ENCODE measurements around the gene UCK2.

Gene UCK2

GRCh38 chr1:165894591-165894990 lies 67.2 kb downstream of the UCK2 start:
- H3K4me1 ChIP-seq (ENCODE audit: control extremely low read depth in 1 of 4, control insufficient read depth in 4 of 4, insufficient read depth in 4 of 4, low read length in 3 of 4) = no peaks in the 10 kb centered on the region
- ChIA-PET POLR2A (interaction anchor here (0.6 to 0.8 kb wide), 2 partner anchors 7 to 10 kb away, joined by 3 to 4 read pairs; no protein-coding TSS in a partner anchor), CTCF (interaction anchor here (1.1 to 1.4 kb wide), 4 partner anchors 9 to 23 kb away, joined by 3 to 5 read pairs (median 4); no protein-coding TSS in a partner anchor)
- no peaks in the 10 kb centered on the region for H3K27me3 ChIP-seq (replicated peaks in 2 of 5; ENCODE audit: control insufficient read depth in 4 of 5, insufficient read depth in 5 of 5, low read length in 4 of 5)
- WGBS (ENCODE audit: insufficient coverage) = 88% methylated on average over 3 of the region's 4 CpGs
- DNase-seq = peak in 2 of 3 donors; percentile 36 to 37
- H3K4me3 ChIP-seq (ENCODE audit: control insufficient read depth in 1 of 7, extremely low read depth in 1 of 7, insufficient read depth in 4 of 7, low read depth in 2 of 7, low read length in 6 of 7) = no peak overlapping the region
- no peak overlapping the region for H3K27ac ChIP-seq (ENCODE audit: insufficient read depth in 1 of 2, low read depth in 1 of 2, low read length in 2 of 2, poor library complexity in 1 of 2, severe bottlenecking in 2 of 2)
- no peaks in the 10 kb centered on the region for H3K9me3 ChIP-seq (ENCODE audit: control extremely low read depth in 1 of 5, control insufficient read depth in 4 of 5, insufficient read depth in 2 of 5, low read depth in 1 of 5, low read length in 4 of 5)
- peaks cover 9 to 89% (median 66%) of the 10 kb centered on the region in 4 experiments for H3K36me3 ChIP-seq (ENCODE audit: control insufficient read depth in 4 of 4, insufficient read depth in 4 of 4, low read length in 3 of 4)

GRCh38 chr1:165895451-165895871 lies 68.0 kb downstream of the UCK2 start:
- H3K27ac ChIP-seq (ENCODE audit: insufficient read depth in 1 of 2, low read depth in 1 of 2, low read length in 2 of 2, poor library complexity in 1 of 2, severe bottlenecking in 2 of 2) = no peak overlapping the region
- DNase-seq = no peak
- H3K4me3 ChIP-seq (ENCODE audit: control insufficient read depth in 1 of 7, extremely low read depth in 1 of 7, insufficient read depth in 4 of 7, low read depth in 2 of 7, low read length in 6 of 7) = no peak overlapping the region
- H3K36me3 ChIP-seq (ENCODE audit: control insufficient read depth in 4 of 4, insufficient read depth in 4 of 4, low read length in 3 of 4) = peaks cover 9 to 92% (median 67%) of the 10 kb centered on the region in 4 experiments
- 100% methylated on average over 1 of the region's 5 CpGs for WGBS (ENCODE audit: insufficient coverage)
- ChIA-PET POLR2A (interaction anchor here (0.8 kb wide), 1 partner anchor 11 kb away, joined by 3 read pairs; no protein-coding TSS in a partner anchor), CTCF (interaction anchor here (1.1 to 1.4 kb wide), 3 partner anchors 11 to 24 kb away, joined by 3 to 5 read pairs (median 4); no protein-coding TSS in a partner anchor)
- H3K9me3 ChIP-seq (ENCODE audit: control extremely low read depth in 1 of 5, control insufficient read depth in 4 of 5, insufficient read depth in 2 of 5, low read depth in 1 of 5, low read length in 4 of 5) = no peaks in the 10 kb centered on the region
- H3K4me1 ChIP-seq (ENCODE audit: control extremely low read depth in 1 of 4, control insufficient read depth in 4 of 4, insufficient read depth in 4 of 4, low read length in 3 of 4) = no peaks in the 10 kb centered on the region
- H3K27me3 ChIP-seq (replicated peaks in 2 of 5; ENCODE audit: control insufficient read depth in 4 of 5, insufficient read depth in 5 of 5, low read length in 4 of 5) = no peaks in the 10 kb centered on the region

- Histone ChIP-seq H3K27ac (ENCODE audit: insufficient read depth in 1 of 2, low read depth in 1 of 2, low read length in 2 of 2, poor library complexity in 1 of 2, severe bottlenecking in 2 of 2) (no peak overlapping the region), H3K27me3 (replicated peaks in 2 of 5; ENCODE audit: control insufficient read depth in 4 of 5, insufficient read depth in 5 of 5, low read length in 4 of 5) (no peaks in the 10 kb centered on the region), H3K36me3 (ENCODE audit: control insufficient read depth in 4 of 4, insufficient read depth in 4 of 4, low read length in 3 of 4) (peaks cover 9 to 92% (median 66%) of the 10 kb centered on the region in 4 experiments), H3K9me3 (ENCODE audit: control extremely low read depth in 1 of 5, control insufficient read depth in 4 of 5, insufficient read depth in 2 of 5, low read depth in 1 of 5, low read length in 4 of 5) (no peaks in the 10 kb centered on the region), H3K4me3 (ENCODE audit: control insufficient read depth in 1 of 7, extremely low read depth in 1 of 7, insufficient read depth in 4 of 7, low read depth in 2 of 7, low read length in 6 of 7) (no peak overlapping the region), H3K4me1 (ENCODE audit: control extremely low read depth in 1 of 4, control insufficient read depth in 4 of 4, insufficient read depth in 4 of 4, low read length in 3 of 4) (no peaks in the 10 kb centered on the region)
- POLR2A ChIA-PET = no interaction called here
- CTCF ChIA-PET = no interaction called here
- DNase-seq = no peak
- WGBS (ENCODE audit: insufficient coverage) = 100% methylated on average over 6 of the region's 10 CpGs
Observed at GRCh38 chr1:165896277-165896676, 68.9 kb downstream of the UCK2 start.

GRCh38 chr1:165897326-165898303 lies 70.2 kb downstream of the UCK2 start:
- Histone ChIP-seq H3K4me3 (ENCODE audit: control insufficient read depth in 1 of 7, extremely low read depth in 1 of 7, insufficient read depth in 4 of 7, low read depth in 2 of 7, low read length in 6 of 7) (no peak overlapping the region), H3K9me3 (ENCODE audit: control extremely low read depth in 1 of 5, control insufficient read depth in 4 of 5, insufficient read depth in 2 of 5, low read depth in 1 of 5, low read length in 4 of 5) (no peaks in the 10 kb centered on the region), H3K36me3 (ENCODE audit: control insufficient read depth in 4 of 4, insufficient read depth in 4 of 4, low read length in 3 of 4) (peaks cover 9 to 83% (median 60%) of the 10 kb centered on the region in 4 experiments), H3K27ac (ENCODE audit: insufficient read depth in 1 of 2, low read depth in 1 of 2, low read length in 2 of 2, poor library complexity in 1 of 2, severe bottlenecking in 2 of 2) (no peak overlapping the region), H3K27me3 (replicated peaks in 2 of 5; ENCODE audit: control insufficient read depth in 4 of 5, insufficient read depth in 5 of 5, low read length in 4 of 5) (no peaks in the 10 kb centered on the region), H3K4me1 (ENCODE audit: control extremely low read depth in 1 of 4, control insufficient read depth in 4 of 4, insufficient read depth in 4 of 4, low read length in 3 of 4) (no peaks in the 10 kb centered on the region)
- no peak for DNase-seq
- POLR2A ChIA-PET = no interaction called here
- CTCF ChIA-PET = interaction anchor here (0.6 kb wide), 1 partner anchor 201 kb away, joined by 3 read pairs; no protein-coding TSS in a partner anchor
- WGBS (ENCODE audit: insufficient coverage) = 96% methylated on average over 11 of the region's 12 CpGs

GRCh38 chr1:165898837-165899236 lies 71.4 kb downstream of the UCK2 start:
- H3K9me3 ChIP-seq (ENCODE audit: control extremely low read depth in 1 of 5, control insufficient read depth in 4 of 5, insufficient read depth in 2 of 5, low read depth in 1 of 5, low read length in 4 of 5) = no peaks in the 10 kb centered on the region
- peaks cover 0 to 7% (median 6%) of the 10 kb centered on the region in 4 experiments for H3K4me1 ChIP-seq (ENCODE audit: control extremely low read depth in 1 of 4, control insufficient read depth in 4 of 4, insufficient read depth in 4 of 4, low read length in 3 of 4)
- WGBS (ENCODE audit: insufficient coverage) = 100% methylated on average over 1 of the region's 3 CpGs
- no peak for DNase-seq
- no peak overlapping the region for H3K4me3 ChIP-seq (ENCODE audit: control insufficient read depth in 1 of 7, extremely low read depth in 1 of 7, insufficient read depth in 4 of 7, low read depth in 2 of 7, low read length in 6 of 7)
- peaks cover 10 to 80% (median 63%) of the 10 kb centered on the region in 4 experiments for H3K36me3 ChIP-seq (ENCODE audit: control insufficient read depth in 4 of 4, insufficient read depth in 4 of 4, low read length in 3 of 4)
- POLR2A ChIA-PET = no interaction called here
- H3K27ac ChIP-seq (ENCODE audit: insufficient read depth in 1 of 2, low read depth in 1 of 2, low read length in 2 of 2, poor library complexity in 1 of 2, severe bottlenecking in 2 of 2) = no peak overlapping the region
- H3K27me3 ChIP-seq (replicated peaks in 2 of 5; ENCODE audit: control insufficient read depth in 4 of 5, insufficient read depth in 5 of 5, low read length in 4 of 5) = no peaks in the 10 kb centered on the region
- CTCF ChIA-PET = interaction anchor here (1.0 kb wide), 1 partner anchor 15 kb away, joined by 3 read pairs; no protein-coding TSS in a partner anchor

GRCh38 chr1:165899461-165899941 lies 72.1 kb downstream of the UCK2 start:
- no peak overlapping the region for H3K4me3 ChIP-seq (ENCODE audit: control insufficient read depth in 1 of 7, extremely low read depth in 1 of 7, insufficient read depth in 4 of 7, low read depth in 2 of 7, low read length in 6 of 7)
- ChIA-PET POLR2A (no interaction called here), CTCF (no interaction called here)
- H3K27ac ChIP-seq (ENCODE audit: insufficient read depth in 1 of 2, low read depth in 1 of 2, low read length in 2 of 2, poor library complexity in 1 of 2, severe bottlenecking in 2 of 2) = no peak overlapping the region
- no peaks in the 10 kb centered on the region for H3K9me3 ChIP-seq (ENCODE audit: control extremely low read depth in 1 of 5, control insufficient read depth in 4 of 5, insufficient read depth in 2 of 5, low read depth in 1 of 5, low read length in 4 of 5)
- peaks cover 7 to 81% (median 59%) of the 10 kb centered on the region in 4 experiments for H3K36me3 ChIP-seq (ENCODE audit: control insufficient read depth in 4 of 4, insufficient read depth in 4 of 4, low read length in 3 of 4)
- H3K27me3 ChIP-seq (replicated peaks in 2 of 5; ENCODE audit: control insufficient read depth in 4 of 5, insufficient read depth in 5 of 5, low read length in 4 of 5) = no peaks in the 10 kb centered on the region
- WGBS (ENCODE audit: insufficient coverage) = 96% methylated on average over 4 of the region's 4 CpGs
- peaks cover 0 to 8% (median 7%) of the 10 kb centered on the region in 4 experiments for H3K4me1 ChIP-seq (ENCODE audit: control extremely low read depth in 1 of 4, control insufficient read depth in 4 of 4, insufficient read depth in 4 of 4, low read length in 3 of 4)
- no peak for DNase-seq

Data from common myeloid progenitor, CD34-positive (primary cell).